Esophagus muscularis mucosa (tissue), 4 donors: ENCODE measurements around the gene CCDC196. TPM values are rescaled to one million over a fixed set of nuclear protein-coding genes. Genes with fewer than 3 reads are reported as not detected.

Experiments used
- DNase-seq: peaks from one replicate; pipeline ENCODE4 v3.0.0-alpha.2; 2017; ENCODE audit errors: extremely low spot score
- H3K27ac ChIP-seq, 4 donors: fragments of 200-600 bp; sonication (generic); replicated peaks in 1 of 4; 1 replicate in 3 of 4; 2 replicates in 1 of 4; pipeline ENCODE4 v1.5.1; 2016 to 2019; ENCODE audit warnings: mild to moderate bottlenecking in 1 of 4
- H3K27me3 ChIP-seq, 4 donors: fragments of 200-600 bp; sonication (generic); one replicate each; pipeline versions ENCODE4 v1.5.1 to v1.6.0; 2016 to 2019
- H3K36me3 ChIP-seq, 4 donors: fragments of 200-600 bp; sonication (generic); one replicate each; pipeline ENCODE4 v1.5.1; 2016 to 2019
- H3K4me1 ChIP-seq, 4 donors: fragments of 200-600 bp; sonication (generic); one replicate each; pipeline ENCODE4 v1.5.1; 2016 to 2019
- H3K4me3 ChIP-seq, 4 donors: fragments of 200-600 bp; sonication (generic); 1 replicate in 2 of 4; 2 replicates in 2 of 4; pipeline ENCODE4 v1.5.1; 2016 to 2019; ENCODE audit warnings: mild to moderate bottlenecking in 4 of 4, moderate library complexity in 1 of 4
- H3K9me3 ChIP-seq, 4 donors: fragments of 200-600 bp; sonication (generic); 1 replicate in 3 of 4; 2 replicates in 1 of 4; pipeline ENCODE4 v1.5.1; 2016 to 2019
- EP300 ChIP-seq: sonication (generic); formaldehyde crosslinking; IDR thresholded peaks from one replicate; pipeline ENCODE4 v1.6.1; 2017; ENCODE audit warnings: antibody characterized with exemption
- POLR2A ChIP-seq: fragments of 450-650 bp; IDR thresholded peaks from one replicate; pipeline ENCODE4 v1.6.1; 2017; ENCODE audit warnings: antibody characterized with exemption, moderate library complexity, mild to moderate bottlenecking, low read depth
- POLR2AphosphoS5 ChIP-seq, 2 donors: sonication (generic); formaldehyde crosslinking; IDR thresholded peaks; one replicate each; pipeline ENCODE4 v1.6.1; 2017; ENCODE audit warnings: antibody characterized with exemption in 2 of 2
- WGBS: methylation state at CpG from one replicate; pipeline ENCODE4 v1.1.5; 2018; 5-methylcytosine and 5-hydroxymethylcytosine counted together
- intact Hi-C: fragments of 100-400 bp; cut with DNase I; formaldehyde crosslinking; loops from one replicate; pipeline ENCODE4 v1.15.1; 2023
- total RNA-seq, 4 donors: library from RNA; depleted of rRNA; stranded (reverse); fragments of >200 nt; gene quantifications; one replicate each; pipeline versions ENCODE4 v1.1.0 to v1.2.1, GENCODE V29; 2016
- TF ChIP-seq, protein P1 (sequence below), 3 experiments: fragments of 200-600 bp in 2 of 3; fragments of 450-650 bp in 1 of 3; sonication (generic) in 2 of 3; IDR thresholded peaks; one replicate each; pipeline ENCODE4 v1.5.1; 2017 to 2019; ENCODE audit warnings: antibody characterized with exemption in 3 of 3, mild to moderate bottlenecking in 2 of 3, moderate library complexity in 1 of 3

CCDC196 gene
- total RNA-seq, 4 donors from 2014 or later, result not detected

DNA sequence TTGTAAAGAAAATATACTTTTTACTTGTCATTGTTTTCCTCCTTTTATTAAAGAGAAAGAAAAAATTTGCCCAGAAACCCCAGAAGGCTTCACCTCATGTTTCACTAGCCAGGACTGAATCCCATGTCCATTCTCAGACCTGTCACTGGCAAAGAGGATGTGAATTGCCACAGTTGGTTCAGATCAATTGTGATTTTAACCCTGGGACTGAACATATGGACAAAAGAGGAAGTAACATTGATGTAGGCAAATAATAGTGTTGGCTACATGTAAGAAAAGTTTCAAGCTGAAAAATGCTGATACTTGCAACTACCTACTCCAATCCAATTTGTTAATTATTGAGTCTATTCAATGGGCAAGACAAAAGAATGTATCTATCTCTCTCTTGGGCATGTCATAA lies 8.6 kb upstream of the CCDC196 start:
- H3K27me3 ChIP-seq, result no peaks in the 10 kb centered on the region
- no peak overlapping the region for H3K27ac ChIP-seq
- no peak for DNase-seq
- H3K36me3 ChIP-seq, result no peaks in the 10 kb centered on the region
- H3K9me3 ChIP-seq, result no peaks in the 10 kb centered on the region
- TF ChIP-seq POLR2AphosphoS5 (IDR thresholded peaks at IDR 0.05), result no peak
- no peak for TF ChIP-seq EP300
- TF ChIP-seq, protein P1, sequence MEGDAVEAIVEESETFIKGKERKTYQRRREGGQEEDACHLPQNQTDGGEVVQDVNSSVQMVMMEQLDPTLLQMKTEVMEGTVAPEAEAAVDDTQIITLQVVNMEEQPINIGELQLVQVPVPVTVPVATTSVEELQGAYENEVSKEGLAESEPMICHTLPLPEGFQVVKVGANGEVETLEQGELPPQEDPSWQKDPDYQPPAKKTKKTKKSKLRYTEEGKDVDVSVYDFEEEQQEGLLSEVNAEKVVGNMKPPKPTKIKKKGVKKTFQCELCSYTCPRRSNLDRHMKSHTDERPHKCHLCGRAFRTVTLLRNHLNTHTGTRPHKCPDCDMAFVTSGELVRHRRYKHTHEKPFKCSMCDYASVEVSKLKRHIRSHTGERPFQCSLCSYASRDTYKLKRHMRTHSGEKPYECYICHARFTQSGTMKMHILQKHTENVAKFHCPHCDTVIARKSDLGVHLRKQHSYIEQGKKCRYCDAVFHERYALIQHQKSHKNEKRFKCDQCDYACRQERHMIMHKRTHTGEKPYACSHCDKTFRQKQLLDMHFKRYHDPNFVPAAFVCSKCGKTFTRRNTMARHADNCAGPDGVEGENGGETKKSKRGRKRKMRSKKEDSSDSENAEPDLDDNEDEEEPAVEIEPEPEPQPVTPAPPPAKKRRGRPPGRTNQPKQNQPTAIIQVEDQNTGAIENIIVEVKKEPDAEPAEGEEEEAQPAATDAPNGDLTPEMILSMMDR (IDR thresholded peaks at IDR 0.05), result no peak
- TF ChIP-seq POLR2A, result no peak
- H3K4me1 ChIP-seq, result peaks cover 0 to 2% (median 0%) of the 10 kb centered on the region in 4 donors
- H3K4me3 ChIP-seq, result no peak overlapping the region
- intact Hi-C loops, result no loop called here

DNA sequence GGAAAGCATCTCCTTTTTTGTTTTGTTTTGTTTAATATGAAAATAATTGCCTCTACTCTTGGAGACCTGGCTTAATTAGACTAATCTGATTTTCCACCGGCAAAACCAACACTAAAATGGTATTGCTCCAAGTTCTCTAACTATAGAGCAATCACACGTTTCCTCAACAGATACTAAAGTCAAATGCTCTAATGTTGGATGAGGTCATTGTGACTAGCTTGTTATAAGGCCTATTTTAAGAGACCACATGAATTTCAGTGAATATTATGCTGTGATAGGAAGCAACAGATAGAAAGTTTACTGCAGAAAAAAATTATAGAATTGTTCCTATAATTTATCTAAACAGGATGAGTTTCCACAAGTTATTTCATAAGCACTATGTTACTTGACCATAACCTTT lies 3.3 kb upstream of the CCDC196 start:
- Histone ChIP-seq H3K4me1 (peaks cover 0 to 10% (median 0%) of the 10 kb centered on the region in 4 donors), H3K9me3 (no peaks in the 10 kb centered on the region), H3K27ac (no peak overlapping the region), H3K4me3 (no peak overlapping the region), H3K36me3 (no peaks in the 10 kb centered on the region), H3K27me3 (no peaks in the 10 kb centered on the region)
- WGBS, result 72% methylated on average over 2 of the region's 2 CpGs
- intact Hi-C loops, result no loop called here
- no peak for DNase-seq
- TF ChIP-seq EP300 (no peak), POLR2A (no peak), POLR2AphosphoS5 (IDR thresholded peaks at IDR 0.05) (no peak)
- TF ChIP-seq, protein P1 (IDR thresholded peaks at IDR 0.05), result no peak

DNA sequence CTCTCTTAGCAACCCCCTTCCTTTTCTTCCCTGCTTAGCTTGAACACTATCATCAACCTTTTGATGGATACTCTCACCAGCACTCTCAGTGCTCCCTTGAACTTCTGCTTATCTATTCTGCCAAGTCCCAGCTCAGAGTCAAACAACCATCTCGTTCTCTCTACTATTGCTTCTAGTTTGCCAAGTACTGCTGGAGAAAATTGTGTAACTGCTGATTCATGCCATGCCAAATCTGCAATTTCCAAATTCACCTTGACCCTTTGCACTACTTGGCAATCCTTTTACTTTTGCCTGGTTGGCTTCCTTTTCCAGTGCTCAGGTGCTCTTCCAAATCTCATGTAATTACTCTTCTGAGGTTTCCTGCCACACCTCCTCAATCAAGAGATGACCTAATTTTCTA lies 2.8 kb upstream of the CCDC196 start:
- H3K27me3 ChIP-seq, result no peaks in the 10 kb centered on the region
- H3K4me3 ChIP-seq, result no peak overlapping the region
- peaks cover 0 to 10% (median 0%) of the 10 kb centered on the region in 4 donors for H3K4me1 ChIP-seq
- no peaks in the 10 kb centered on the region for H3K9me3 ChIP-seq
- H3K27ac ChIP-seq, result no peak overlapping the region
- DNase-seq, result no peak
- intact Hi-C loops, result no loop called here
- TF ChIP-seq POLR2A, result no peak
- no peak for TF ChIP-seq POLR2AphosphoS5 (IDR thresholded peaks at IDR 0.05)
- TF ChIP-seq, protein P1 (IDR thresholded peaks at IDR 0.05), result no peak
- TF ChIP-seq EP300, result no peak
- no peaks in the 10 kb centered on the region for H3K36me3 ChIP-seq
- 30% methylated on average over 1 of the region's 1 CpG for WGBS

DNA sequence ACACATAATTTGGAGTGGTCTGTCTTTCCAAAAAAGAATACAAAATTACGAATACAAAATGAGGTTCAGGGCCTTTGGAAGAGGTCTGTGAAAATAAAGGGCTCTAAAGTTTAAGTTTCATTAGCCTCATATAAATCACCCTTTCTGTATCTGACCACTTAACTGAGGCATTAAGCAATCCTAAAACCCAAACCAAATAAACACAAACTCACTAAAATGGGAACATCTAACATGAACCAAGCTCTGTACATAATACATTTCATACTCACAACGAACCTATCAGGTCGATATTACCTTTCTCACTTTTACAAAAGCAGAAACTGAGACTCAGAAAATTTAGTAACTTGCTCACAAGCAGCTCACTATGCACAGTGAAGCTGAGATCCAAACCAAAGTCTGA lies 1.1 kb upstream of the CCDC196 start:
- Histone ChIP-seq H3K27me3 (no peaks in the 10 kb centered on the region), H3K9me3 (no peaks in the 10 kb centered on the region), H3K4me3 (no peak overlapping the region), H3K36me3 (no peaks in the 10 kb centered on the region), H3K27ac (no peak overlapping the region), H3K4me1 (peaks cover 0 to 10% (median 0%) of the 10 kb centered on the region in 4 donors)
- no peak for DNase-seq
- no peak for TF ChIP-seq EP300
- TF ChIP-seq POLR2A, result no peak
- TF ChIP-seq POLR2AphosphoS5 (IDR thresholded peaks at IDR 0.05), result no peak
- TF ChIP-seq, protein P1 (IDR thresholded peaks at IDR 0.05), result no peak
- intact Hi-C loops, result no loop called here
- 57% methylated on average over 3 of the region's 3 CpGs for WGBS

DNA sequence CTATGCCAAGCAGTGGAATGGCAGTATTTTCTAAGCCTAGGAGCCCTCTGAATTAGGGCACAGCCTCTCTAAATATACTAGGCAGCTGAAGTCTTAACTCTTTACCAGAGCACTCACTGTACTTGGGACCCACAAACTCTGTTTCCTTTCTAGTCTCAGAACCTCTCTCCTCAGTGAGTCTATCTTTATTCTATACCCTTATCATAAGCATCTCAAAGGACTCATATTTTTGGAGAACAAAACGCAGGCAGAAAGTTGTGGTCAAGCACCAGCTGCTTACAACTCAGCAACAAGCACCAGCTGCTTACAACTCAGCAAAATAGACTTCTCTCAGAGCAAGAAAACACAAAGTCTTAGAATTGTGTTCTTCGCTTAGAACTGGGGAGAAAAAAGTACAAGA lies 993 bp downstream of the CCDC196 start:
- peaks cover 0 to 10% (median 0%) of the 10 kb centered on the region in 4 donors for H3K4me1 ChIP-seq
- 69% methylated on average over 2 of the region's 2 CpGs for WGBS
- TF ChIP-seq POLR2A (no peak), EP300 (no peak)
- H3K27ac ChIP-seq, result no peak overlapping the region
- intact Hi-C loops, result no loop called here
- H3K36me3 ChIP-seq, result no peaks in the 10 kb centered on the region
- H3K4me3 ChIP-seq, result no peak overlapping the region
- DNase-seq, result no peak
- H3K27me3 ChIP-seq, result no peaks in the 10 kb centered on the region
- no peaks in the 10 kb centered on the region for H3K9me3 ChIP-seq
